ENCODE measurements around the gene KLHL42. TPM values are rescaled to one million over a fixed set of nuclear protein-coding genes. Genes with fewer than 3 reads are reported as not detected.
A peak's percentile ranks its signal among the peaks of the same experiment; 100 is the strongest.

The KLHL42 gene, protein sequence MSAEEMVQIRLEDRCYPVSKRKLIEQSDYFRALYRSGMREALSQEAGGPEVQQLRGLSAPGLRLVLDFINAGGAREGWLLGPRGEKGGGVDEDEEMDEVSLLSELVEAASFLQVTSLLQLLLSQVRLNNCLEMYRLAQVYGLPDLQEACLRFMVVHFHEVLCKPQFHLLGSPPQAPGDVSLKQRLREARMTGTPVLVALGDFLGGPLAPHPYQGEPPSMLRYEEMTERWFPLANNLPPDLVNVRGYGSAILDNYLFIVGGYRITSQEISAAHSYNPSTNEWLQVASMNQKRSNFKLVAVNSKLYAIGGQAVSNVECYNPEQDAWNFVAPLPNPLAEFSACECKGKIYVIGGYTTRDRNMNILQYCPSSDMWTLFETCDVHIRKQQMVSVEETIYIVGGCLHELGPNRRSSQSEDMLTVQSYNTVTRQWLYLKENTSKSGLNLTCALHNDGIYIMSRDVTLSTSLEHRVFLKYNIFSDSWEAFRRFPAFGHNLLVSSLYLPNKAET
- 50.3 and 60.7 TPM in 2 replicates for total RNA-seq (2013; cell fraction: nucleolus; rRNA removed)
- total RNA-seq (2014; rRNA removed) (14.4 and 15.9 TPM in 2 replicates), total RNA-seq (2014; rRNA removed; fragmentation: Illumina TruSeq; extraction: Trizol) (12.1 and 14.4 TPM in 2 replicates), total RNA-seq (2021) (15.5 and 17.4 TPM in 2 replicates), polyA plus RNA-seq (2011; rRNA removed) (15.9 and 16.2 TPM in 2 replicates), polyA plus RNA-seq (2014; fragmentation: Illumina TruSeq; extraction: Trizol) (10.7 and 11.8 TPM in 2 replicates), polyA plus RNA-seq (2014; fragmentation: Nextera tagmentation; extraction: Ambion mirVana) (1 to 10 TPM; 2.1 to 2.5 TPM), polyA plus RNA-seq (2014; rRNA removed) (16.8 and 18.2 TPM in 2 replicates), polyA plus RNA-seq (2016; fragmentation: Nextera tagmentation; extraction: Ambion mirVana) (1 to 10 TPM; 6.3 to 9.6 TPM), polyA minus RNA-seq (2011; rRNA and poly(A)+ RNA removed) (22.2 and 28.1 TPM in 2 replicates), Bru-seq, nascent RNA (percentile 67 among the genes with signal in this experiment), BruChase-seq, experiment 1, labeled RNA remaining after a 6-hour chase (percentile 68 among the genes with signal in this experiment), BruChase-seq, experiment 2, labeled RNA remaining after a 2-hour chase (percentile 73 among the genes with signal in this experiment)
- polyA plus RNA-seq (2011; ENCODE audit: low read depth): 2.3 TPM
- polyA plus RNA-seq (2011; cell fraction: cytosol; rRNA removed): 10.3 and 13.0 TPM in 2 replicates
- 33.8 and 39.9 TPM in 2 replicates for polyA plus RNA-seq (2011; cell fraction: nucleus; rRNA removed)
- 5.0 and 5.8 TPM in 2 replicates for polyA plus RNA-seq (2012)
- 7.1 and 10.8 TPM in 2 replicates for polyA minus RNA-seq (2011; cell fraction: cytosol; rRNA and poly(A)+ RNA removed)
- 24.5 and 38.1 TPM in 2 replicates for polyA minus RNA-seq (2011; cell fraction: nucleus; rRNA and poly(A)+ RNA removed)
- long read RNA-seq, experiment 1, full-length matches to known transcripts: 4 of 4 reads
- long read RNA-seq, experiment 1, partial matches to known transcripts: 0 of 4 reads
- long read RNA-seq, experiment 1, other reads (novel, unspliced or antisense): 0 of 4 reads
- long read RNA-seq, experiment 2, full-length matches to known transcripts: 1 of 11 reads
- long read RNA-seq, experiment 2, partial matches to known transcripts: 1 of 11 reads
- long read RNA-seq, experiment 2, other reads (novel, unspliced or antisense): 9 of 11 reads

- H3K79me2 ChIP-seq (ENCODE audit: control insufficient read depth, insufficient read depth, low read length): peaks cover 21% of the 10 kb centered on the region
- peak within 1 kb of the TSS; percentile 96 for H3K4me3 ChIP-seq
- H3K9ac ChIP-seq (ENCODE audit: control insufficient read depth, insufficient read depth, low read length): peak within 1 kb of the TSS; percentile 89
- no peaks in the 10 kb centered on the region; a peak in 1 of 4 replicates for H3K36me3 ChIP-seq (ENCODE audit: control insufficient read depth in 2 of 2, insufficient read depth in 2 of 2, low read length in 1 of 2)
- no peaks in the 10 kb centered on the region for H3K9me3 ChIP-seq (replicated peaks; ENCODE audit: control insufficient read depth, insufficient read depth, low read length)
- ChIA-PET POLR2A (no interaction called here), SMC1A (ENCODE audit: uncharacterized antibody, unreplicated experiment) (interaction anchor here (0.8 to 1.2 kb wide), 3 partner anchors 10 to 159 kb away, joined by 3 to 5 read pairs (median 3); no protein-coding TSS in a partner anchor), RAD21 (ENCODE audit: unreplicated experiment) (interaction anchor here (0.6 to 1.5 kb wide), 6 partner anchors 41 to 499 kb away, joined by 3 to 5 read pairs (median 4); no protein-coding TSS in a partner anchor), CTCF (interaction anchor here (0.6 to 1.3 kb wide), 4 partner anchors 41 to 1781 kb away, joined by 3 to 4 read pairs (median 3); no protein-coding TSS in a partner anchor)
- peak; percentile 86 for ATAC-seq
- peak within 1 kb of the TSS; percentile 72 for H3K27ac ChIP-seq (ENCODE audit: control insufficient read depth, insufficient read depth)
- no peak for DNase-seq (ENCODE audit: low read depth, low spot score)
- in situ Hi-C loops (cut with MboI): no loop called here
- peaks cover 4% of the 10 kb centered on the region for H3K4me1 ChIP-seq (ENCODE audit: control insufficient read depth, insufficient read depth, low read length)
- H2AFZ ChIP-seq (ENCODE audit: control insufficient read depth, low read depth, low read length): peak within 1 kb of the TSS; percentile 96
- no peaks in the 10 kb centered on the region for H4K20me1 ChIP-seq (ENCODE audit: control insufficient read depth, insufficient read depth)
- no TSS peak for BruUV-seq (replicated peaks)
- under 1% methylated on average over 38 of the region's 92 CpGs for WGBS (ENCODE audit: insufficient coverage, insufficient replicate concordance, low lambda C conversion rate, missing lambda C conversion rate)
- H3K4me2 ChIP-seq (ENCODE audit: control insufficient read depth, insufficient read depth): peak within 1 kb of the TSS; percentile 97
- FAIRE-seq: no peak
- no peaks in the 10 kb centered on the region for H3K27me3 ChIP-seq (replicated peaks in 1 of 2; ENCODE audit: control insufficient read depth in 2 of 2, insufficient read depth in 2 of 2, low read length in 1 of 2)
- intact Hi-C loops (cut with micrococcal nuclease; ENCODE audit: unreplicated experiment): loop anchor here (1.0 kb wide), 1 partner anchor 47 kb away; no protein-coding TSS in a partner anchor
- peak; percentile 29; the same call in 1 of the 2 replicates for TF ChIP-seq TAF1 (IDR thresholded peaks at IDR 0.05; ENCODE audit: borderline replicate concordance, low read depth, low read length)
- no peak for TF ChIP-seq KAT2A (conservative IDR thresholded peaks at IDR 0.05; ENCODE audit: control insufficient read depth, low read depth, low read length)
- peak; percentile 79 for TF ChIP-seq LARP7 (IDR thresholded peaks at IDR 0.05)
- TF ChIP-seq ETV6 (conservative IDR thresholded peaks at IDR 0.05 in 1 of 2, IDR thresholded peaks at IDR 0.05 in 1 of 2; ENCODE audit: borderline replicate concordance in 1 of 2, low read depth in 1 of 2): 0 out of 4 replicates have a peak, but pooled peaks of 1 of the 2 experiments have one; percentile 12
- TF ChIP-seq EGR1 (IDR thresholded peaks at IDR 0.05; ENCODE audit: borderline replicate concordance in 1 of 2, low read depth in 2 of 2, low read length in 2 of 2): peak in 1 of 2 experiments; percentile 1; a peak in 1 of 3 replicates
- no peak for TF ChIP-seq CEBPZ (IDR thresholded peaks at IDR 0.05; ENCODE audit: low read depth, low read length)
- no peak for TF ChIP-seq NFYA (IDR thresholded peaks at IDR 0.05; ENCODE audit: borderline replicate concordance, low read depth, low read length)
- no peak for TF ChIP-seq RAD51 (IDR thresholded peaks at IDR 0.05)
- TF ChIP-seq IKZF1 (conservative IDR thresholded peaks at IDR 0.05): peak; percentile 95
- peak in 1 of 2 experiments; percentile 42; a peak in 1 of 4 replicates for TF ChIP-seq BHLHE40 (IDR thresholded peaks at IDR 0.05; ENCODE audit: borderline replicate concordance in 1 of 2, low read depth in 2 of 2, low read length in 1 of 2)
- no peak for TF ChIP-seq EP300 (IDR thresholded peaks at IDR 0.05; ENCODE audit: borderline replicate concordance in 1 of 2, control insufficient read depth in 1 of 2, low read depth in 2 of 2, low read length in 2 of 2)
Observed at GRCh38 chr12:27779920-27780611, at the start of gene KLHL42, which contains the start of gene MANSC4. TSS of gene KLHL42 (plus strand) at chr12:27780233. CDS start at chr12:27780331, 98 bp downstream. TSS of gene MANSC4 (minus strand) at chr12:27780236. CDS start at chr12:27771276, 8,960 bp downstream.
